ENCODE results near the gene TBC1D22A.
A peak's percentile ranks its signal among the peaks of the same experiment; 100 is the strongest.

Gene TBC1D22A

DNA sequence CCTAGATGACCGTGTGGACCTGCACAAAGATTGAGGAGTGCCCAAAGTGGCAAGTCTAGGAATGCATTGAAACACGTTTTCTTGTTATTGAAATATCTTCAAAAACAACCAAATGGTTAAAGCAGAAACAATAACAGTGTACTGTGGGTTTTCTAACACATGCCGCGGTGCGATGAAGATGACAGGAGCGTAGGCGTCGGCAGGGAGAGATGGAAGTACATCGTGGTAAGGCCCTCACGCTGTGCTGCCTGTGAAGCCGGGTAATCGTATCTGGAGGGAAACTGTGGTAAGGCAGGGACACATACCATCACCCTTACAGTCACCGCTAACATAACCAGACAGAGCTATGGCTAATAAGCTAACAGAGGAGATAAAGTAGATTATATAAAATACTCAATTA is 261.4 kb downstream of the TBC1D22A start:
- H3K27me3 Mint-ChIP-seq, result no peaks in the 10 kb centered on the region
- peaks cover 32% of the 10 kb centered on the region for H3K4me1 Mint-ChIP-seq
- H3K4me3 Mint-ChIP-seq, result no peak overlapping the region
- DNase-seq (no peak), ATAC-seq (no peak)
- peaks cover 26% of the 10 kb centered on the region for H3K36me3 Mint-ChIP-seq (ENCODE audit: low read depth)
- no peaks in the 10 kb centered on the region for H3K9me3 Mint-ChIP-seq
- no peak overlapping the region for H3K27ac Mint-ChIP-seq

DNA sequence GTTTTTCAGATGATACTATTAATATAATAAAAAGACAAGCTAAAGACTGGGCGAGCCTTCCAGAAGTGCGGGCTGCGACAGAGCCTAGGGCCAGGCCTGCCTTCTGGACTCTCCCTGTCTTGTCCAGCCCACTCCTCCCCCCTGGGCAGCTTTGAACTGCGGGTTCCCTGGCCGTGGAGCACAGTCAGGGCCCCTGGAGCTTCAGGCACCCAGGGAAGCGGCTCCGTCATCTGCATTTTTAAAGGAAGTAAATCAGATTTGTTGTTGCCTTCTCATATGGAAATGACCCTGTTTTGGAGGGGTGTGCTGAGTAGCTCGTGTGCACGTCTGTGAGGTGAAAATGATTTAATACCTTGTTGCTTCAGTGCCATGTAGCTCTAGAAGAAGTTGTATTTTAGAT is 265.3 kb downstream of the TBC1D22A start:
- no peak overlapping the region for H3K4me3 Mint-ChIP-seq
- DNase-seq, result no peak
- H3K27me3 Mint-ChIP-seq, result no peaks in the 10 kb centered on the region
- ATAC-seq, result no peak
- peaks cover 10% of the 10 kb centered on the region for H3K36me3 Mint-ChIP-seq (ENCODE audit: low read depth)
- H3K4me1 Mint-ChIP-seq, result peaks cover 6% of the 10 kb centered on the region
- no peak overlapping the region for H3K27ac Mint-ChIP-seq
- no peaks in the 10 kb centered on the region for H3K9me3 Mint-ChIP-seq

DNA sequence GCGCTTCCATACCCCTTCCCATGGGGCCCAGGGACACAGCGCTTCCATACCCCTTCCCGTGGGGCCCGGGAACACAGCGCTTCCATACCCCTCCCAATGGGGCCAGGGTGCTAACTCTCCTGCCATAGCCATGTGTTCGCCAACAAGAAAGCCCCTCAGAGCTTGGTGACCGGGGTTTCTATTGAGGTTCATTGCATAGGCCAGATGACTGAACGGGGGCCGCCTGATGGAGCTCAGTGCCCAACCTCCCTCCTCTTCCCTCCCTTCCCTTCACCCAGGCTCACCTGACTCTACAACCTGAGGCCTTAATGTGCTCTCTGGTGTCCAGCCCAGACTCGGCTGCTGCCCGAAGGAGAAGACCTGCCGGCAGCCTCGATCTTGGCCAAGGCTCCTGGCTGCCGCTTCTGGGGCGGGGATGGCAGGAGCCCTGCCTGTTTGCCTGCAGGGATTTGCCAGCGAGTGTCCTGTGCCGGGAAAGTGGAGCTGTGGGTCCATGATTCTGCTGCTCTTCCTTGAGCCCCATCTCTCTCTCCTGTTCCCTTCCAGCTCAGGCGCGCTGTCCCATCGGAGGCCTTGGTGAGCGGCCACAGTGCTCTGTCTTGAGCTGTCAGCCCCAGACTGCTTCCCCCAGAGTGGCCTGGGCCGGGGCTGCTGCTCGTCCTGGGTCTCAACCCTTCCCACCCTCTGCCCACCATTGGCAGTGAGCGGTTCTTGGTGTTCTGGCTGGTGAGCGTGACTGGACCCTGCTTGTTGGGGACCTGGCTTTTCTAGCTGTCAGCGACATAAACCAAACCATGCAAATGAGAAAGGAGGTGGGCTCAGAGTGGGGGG is 267.0 kb downstream of the TBC1D22A start:
- no peak overlapping the region for H3K27ac Mint-ChIP-seq
- ATAC-seq, result no peak
- H3K36me3 Mint-ChIP-seq (ENCODE audit: low read depth), result no peaks in the 10 kb centered on the region

DNA sequence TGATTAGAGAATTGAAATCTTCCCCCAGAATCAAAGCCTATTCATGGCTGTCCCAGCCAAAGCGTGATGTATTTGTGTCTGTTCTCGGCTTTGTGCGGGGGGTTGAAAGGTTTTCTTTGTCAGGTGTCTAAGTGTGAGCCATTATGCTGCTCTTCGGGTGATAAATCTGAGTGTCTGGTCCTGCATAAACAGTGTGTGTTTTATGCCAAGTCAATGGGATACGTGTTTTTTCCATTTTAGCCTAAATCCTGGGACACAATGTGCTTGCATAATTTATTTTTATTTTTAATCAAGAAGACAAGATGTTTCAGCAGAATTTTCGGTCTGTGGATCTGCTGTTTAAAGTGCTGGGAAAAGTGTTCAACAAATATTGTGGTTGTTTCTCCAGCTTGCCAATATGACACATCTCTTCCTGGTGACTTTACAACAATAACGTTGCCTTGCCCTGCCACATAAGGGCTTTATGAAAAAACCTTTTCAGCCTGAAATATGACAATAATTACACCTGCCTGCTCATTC is 267.8 kb downstream of the TBC1D22A start:
- DNase-seq (no peak), ATAC-seq (no peak)
- Mint-ChIP-seq H3K36me3 (ENCODE audit: low read depth) (no peaks in the 10 kb centered on the region), H3K9me3 (no peaks in the 10 kb centered on the region), H3K4me3 (no peak overlapping the region), H3K27me3 (no peaks in the 10 kb centered on the region), H3K4me1 (peaks cover 3% of the 10 kb centered on the region), H3K27ac (no peak overlapping the region)

More for the DNA sequence above, 267.0 kb downstream of the TBC1D22A start:
- no peaks in the 10 kb centered on the region for H3K9me3 Mint-ChIP-seq
- H3K4me1 Mint-ChIP-seq, result peaks cover 3% of the 10 kb centered on the region
- H3K4me3 Mint-ChIP-seq, result no peak overlapping the region
- H3K27me3 Mint-ChIP-seq, result no peaks in the 10 kb centered on the region
- no peak for DNase-seq

DNA sequence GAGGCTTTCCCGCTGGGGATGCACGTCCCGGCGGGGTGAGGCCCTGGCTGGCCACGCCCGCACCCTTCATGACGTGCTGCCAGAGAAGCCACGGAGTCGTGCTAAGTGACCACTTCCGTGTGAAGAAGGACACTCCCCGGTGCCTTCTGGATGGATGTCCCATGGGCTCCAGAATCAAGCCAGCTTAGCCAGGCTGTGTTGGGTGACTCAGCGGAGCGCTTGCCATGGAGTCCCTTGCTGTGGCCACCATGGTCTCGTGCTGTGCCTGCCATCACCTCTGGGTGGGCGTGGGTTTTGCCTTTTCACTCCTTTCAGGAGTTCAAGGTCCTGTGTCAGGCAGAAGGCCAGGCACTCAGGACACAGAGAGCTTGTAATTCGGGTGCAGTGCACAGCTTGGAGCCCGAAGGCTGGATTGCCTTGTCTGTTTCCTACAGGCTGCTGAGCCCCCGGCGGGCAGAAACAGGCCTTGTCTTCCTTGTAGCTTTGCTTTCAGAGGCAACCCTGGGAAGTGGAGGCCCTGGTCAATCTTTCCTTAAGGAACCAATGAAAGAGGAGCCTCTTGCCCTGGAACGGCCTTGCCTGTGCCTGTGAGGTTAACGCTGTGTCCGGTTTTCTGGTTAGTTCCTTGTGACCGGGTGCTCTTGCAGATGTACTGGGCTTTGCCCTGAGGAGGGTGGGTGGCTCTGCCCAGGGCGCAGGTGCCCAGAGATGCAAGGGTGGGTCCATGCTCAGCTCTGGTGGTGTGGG is 268.6 kb downstream of the TBC1D22A start:
- no peaks in the 10 kb centered on the region for H3K27me3 Mint-ChIP-seq
- H3K4me1 Mint-ChIP-seq, result peaks cover 2% of the 10 kb centered on the region
- H3K9me3 Mint-ChIP-seq, result no peaks in the 10 kb centered on the region
- H3K27ac Mint-ChIP-seq, result no peak overlapping the region
- H3K36me3 Mint-ChIP-seq (ENCODE audit: low read depth), result no peaks in the 10 kb centered on the region
- no peak for DNase-seq
- ATAC-seq, result peak; percentile 10
- no peak overlapping the region for H3K4me3 Mint-ChIP-seq

DNA sequence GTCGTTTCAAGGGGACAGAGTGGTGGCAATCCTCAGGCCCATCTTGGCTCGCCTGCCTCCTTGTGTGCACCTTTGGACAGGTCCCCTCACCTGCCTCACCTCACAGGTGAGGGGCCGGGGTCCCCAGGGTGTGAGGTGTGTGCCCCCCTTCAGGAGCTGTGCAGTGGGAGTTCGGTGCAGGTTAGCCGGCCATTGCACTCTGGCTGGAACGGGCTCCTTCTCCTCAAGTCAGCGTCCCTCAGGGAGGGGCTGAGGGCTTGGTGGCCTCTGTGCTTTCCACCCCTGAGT is 269.1 kb downstream of the TBC1D22A start:
- no peaks in the 10 kb centered on the region for H3K36me3 Mint-ChIP-seq (ENCODE audit: low read depth)
- H3K4me1 Mint-ChIP-seq, result peaks cover under 1% of the 10 kb centered on the region
- H3K27ac Mint-ChIP-seq, result no peak overlapping the region
- H3K4me3 Mint-ChIP-seq, result no peak overlapping the region
- no peak for DNase-seq
- no peaks in the 10 kb centered on the region for H3K27me3 Mint-ChIP-seq
- ATAC-seq, result no peak
- H3K9me3 Mint-ChIP-seq, result no peaks in the 10 kb centered on the region

DNA sequence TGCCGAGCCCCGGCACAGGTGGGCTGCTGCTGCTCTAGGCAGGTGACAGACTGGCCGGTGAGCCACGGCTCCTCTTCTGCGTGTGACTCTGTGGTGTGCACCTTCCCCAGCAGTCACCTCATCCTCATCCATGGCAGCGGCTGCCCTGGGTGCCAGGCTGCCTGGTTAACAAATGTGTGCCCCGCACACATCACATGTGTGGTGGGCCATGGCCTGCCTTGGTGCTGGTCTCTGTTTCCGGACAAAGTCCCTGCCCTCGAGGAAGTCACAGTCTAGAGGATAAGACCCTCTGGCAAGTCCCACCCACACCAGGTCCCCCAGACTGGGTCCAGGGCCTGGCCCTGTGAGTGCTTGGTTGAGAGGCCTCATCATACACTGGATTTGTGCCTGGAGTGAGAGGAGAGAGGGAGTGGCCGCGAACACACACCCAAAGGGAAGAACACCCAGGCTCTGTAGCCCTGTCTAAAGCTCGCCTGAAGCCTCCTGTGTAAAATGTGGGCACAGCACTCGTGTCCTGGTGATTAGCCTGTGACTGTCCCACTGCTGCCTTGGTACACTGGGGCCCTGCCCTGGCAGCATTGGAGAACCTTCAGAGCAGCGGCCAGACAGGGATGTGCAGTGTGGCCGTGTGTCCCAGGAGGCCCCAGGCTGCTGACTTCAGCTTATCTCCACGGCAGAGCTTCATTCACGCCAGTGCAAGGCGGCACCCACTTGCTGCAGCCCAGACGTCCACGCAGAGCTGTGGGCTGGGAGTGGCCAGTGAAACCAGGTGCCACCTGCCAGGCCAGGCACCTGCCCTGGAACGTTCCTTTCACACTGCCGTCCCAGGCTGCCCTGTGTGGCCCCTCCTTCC is 269.9 kb downstream of the TBC1D22A start:
- no peak overlapping the region for H3K4me3 Mint-ChIP-seq
- no peak for ATAC-seq
- H3K9me3 Mint-ChIP-seq, result no peaks in the 10 kb centered on the region
- no peak for DNase-seq
- H3K27ac Mint-ChIP-seq, result no peak overlapping the region
- no peaks in the 10 kb centered on the region for H3K36me3 Mint-ChIP-seq (ENCODE audit: low read depth)
- no peaks in the 10 kb centered on the region for H3K4me1 Mint-ChIP-seq
- H3K27me3 Mint-ChIP-seq, result no peaks in the 10 kb centered on the region

DNA sequence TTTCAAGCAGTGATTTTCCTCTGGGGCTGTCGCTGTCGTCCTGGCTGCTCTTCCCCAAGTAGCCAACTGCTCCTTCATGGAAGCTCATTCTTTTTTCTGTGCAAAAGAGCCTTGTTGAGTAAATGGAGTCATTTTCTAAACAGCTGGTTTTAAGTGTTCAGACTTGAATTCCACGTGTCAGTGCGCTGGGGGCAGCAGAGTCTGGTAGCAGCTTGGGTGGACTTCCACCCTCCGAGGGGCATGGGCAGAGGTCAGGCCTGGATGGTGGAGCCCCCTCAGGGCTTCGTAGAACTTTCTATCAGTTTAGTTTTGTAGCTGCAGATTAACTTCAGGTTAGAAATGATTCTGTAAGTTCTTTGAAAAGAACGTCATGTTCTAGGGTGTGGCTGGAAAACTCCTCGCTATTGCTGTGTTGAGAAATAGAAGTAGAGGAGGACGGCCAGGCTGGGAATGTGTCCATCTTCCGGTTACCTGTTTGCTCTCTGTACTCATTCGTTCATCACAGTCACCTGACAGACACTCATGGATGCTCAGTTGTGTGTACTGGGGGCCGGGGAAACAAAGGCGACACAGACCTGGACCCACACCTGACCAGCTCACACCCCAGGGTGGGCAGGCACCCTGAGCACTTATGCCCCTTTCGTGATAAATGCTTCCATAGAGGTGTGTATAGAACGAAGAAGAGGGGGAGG is 270.7 kb downstream of the TBC1D22A start:
- H3K27me3 Mint-ChIP-seq, result no peaks in the 10 kb centered on the region
- no peaks in the 10 kb centered on the region for H3K4me1 Mint-ChIP-seq
- no peak overlapping the region for H3K4me3 Mint-ChIP-seq
- DNase-seq (no peak), ATAC-seq (no peak)
- H3K27ac Mint-ChIP-seq, result no peak overlapping the region
- H3K36me3 Mint-ChIP-seq (ENCODE audit: low read depth), result no peaks in the 10 kb centered on the region
- H3K9me3 Mint-ChIP-seq, result no peaks in the 10 kb centered on the region

DNA sequence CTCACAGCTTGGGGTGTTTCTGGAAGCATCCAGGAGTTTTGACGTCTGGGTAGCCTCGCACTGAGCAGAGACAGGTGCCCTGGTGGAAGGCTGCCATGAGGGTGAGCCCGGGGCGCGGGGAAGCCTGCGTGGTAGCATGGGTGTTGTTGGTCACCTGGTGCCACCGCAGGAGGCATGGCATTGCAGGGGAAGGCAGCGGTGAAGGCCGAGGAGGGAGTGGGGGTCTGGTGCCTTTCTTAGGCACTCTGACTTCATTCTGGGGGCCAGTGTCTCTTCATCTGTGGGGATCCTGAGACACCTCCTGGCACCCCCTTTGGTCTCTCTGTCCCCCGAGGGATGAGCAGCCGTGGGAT is 271.2 kb downstream of the TBC1D22A start:
- no peaks in the 10 kb centered on the region for H3K9me3 Mint-ChIP-seq
- H3K27ac Mint-ChIP-seq, result no peak overlapping the region
- no peaks in the 10 kb centered on the region for H3K27me3 Mint-ChIP-seq
- DNase-seq (no peak), ATAC-seq (no peak)
- no peaks in the 10 kb centered on the region for H3K36me3 Mint-ChIP-seq (ENCODE audit: low read depth)
- H3K4me3 Mint-ChIP-seq, result no peak overlapping the region
- no peaks in the 10 kb centered on the region for H3K4me1 Mint-ChIP-seq

DNA sequence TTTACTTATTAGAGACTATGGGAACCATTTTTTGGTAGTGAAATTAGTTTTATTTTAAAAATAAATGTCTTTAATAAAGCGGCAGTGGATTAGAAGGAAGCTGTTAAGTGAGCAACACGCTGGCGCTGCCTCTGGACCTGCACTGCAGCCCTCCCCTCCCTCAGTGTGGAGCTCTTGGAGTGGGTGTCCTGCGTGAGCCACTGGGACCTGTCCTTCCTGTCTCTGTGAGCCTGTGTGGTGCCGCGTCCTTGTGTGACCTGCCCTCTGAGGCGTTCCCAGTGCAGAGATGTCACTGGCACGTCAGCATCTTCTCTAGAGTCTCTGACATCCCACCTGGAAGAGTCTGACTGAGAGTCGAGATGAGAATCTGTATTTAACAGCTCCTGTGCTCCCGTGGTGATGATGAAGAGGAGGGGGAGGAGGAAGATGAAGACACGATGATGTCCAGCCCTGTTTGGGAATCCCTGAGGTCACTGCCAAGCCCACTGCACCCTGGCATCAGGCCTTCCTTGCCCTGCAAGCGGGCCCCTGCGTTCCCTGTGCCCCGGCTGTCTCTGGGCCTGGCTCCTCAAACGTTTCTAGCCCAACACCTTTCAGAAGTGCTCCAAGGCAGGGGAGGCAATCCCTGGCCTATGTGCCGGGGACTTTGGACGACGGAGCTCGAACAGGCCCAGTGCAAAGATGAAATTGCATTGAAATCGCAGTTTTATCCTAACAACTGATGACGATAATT is 271.8 kb downstream of the TBC1D22A start:
- Mint-ChIP-seq H3K36me3 (ENCODE audit: low read depth) (peaks cover 3% of the 10 kb centered on the region), H3K4me3 (no peak overlapping the region), H3K9me3 (no peaks in the 10 kb centered on the region), H3K4me1 (no peaks in the 10 kb centered on the region), H3K27ac (no peak overlapping the region), H3K27me3 (no peaks in the 10 kb centered on the region)
- no peak for ATAC-seq
- no peak for DNase-seq

DNA sequence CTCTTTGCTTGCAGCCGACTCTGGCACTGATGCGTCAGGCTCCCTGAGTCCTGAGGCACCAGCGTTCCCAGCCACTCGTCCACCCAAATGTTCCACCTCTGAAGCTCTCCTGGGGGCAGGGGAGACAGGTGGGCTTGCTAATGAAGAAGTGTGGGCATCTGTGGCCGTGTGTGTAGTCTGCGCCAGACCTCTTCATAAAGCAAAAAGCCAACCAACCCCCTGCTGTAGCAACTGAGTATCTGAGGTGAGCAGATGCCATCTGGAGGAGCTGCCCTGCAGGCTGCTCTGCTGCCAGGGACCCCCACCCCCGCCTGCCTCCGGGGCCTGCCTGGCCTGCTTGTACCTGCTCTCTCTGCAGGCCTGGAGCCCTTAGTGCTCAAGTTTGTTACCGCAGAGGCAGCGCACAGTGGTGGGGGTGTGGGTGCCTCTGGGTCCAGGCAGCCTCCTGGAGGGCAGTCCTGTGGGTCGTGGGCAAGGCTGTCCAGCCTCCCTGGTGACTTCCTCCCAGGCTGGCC is 272.5 kb downstream of the TBC1D22A start:
- DNase-seq, result no peak
- ATAC-seq, result no peak
- H3K4me3 Mint-ChIP-seq, result no peak overlapping the region
- no peaks in the 10 kb centered on the region for H3K4me1 Mint-ChIP-seq
- H3K36me3 Mint-ChIP-seq (ENCODE audit: low read depth), result peaks cover 3% of the 10 kb centered on the region
- H3K27me3 Mint-ChIP-seq, result no peaks in the 10 kb centered on the region
- no peaks in the 10 kb centered on the region for H3K9me3 Mint-ChIP-seq
- no peak overlapping the region for H3K27ac Mint-ChIP-seq

DNA sequence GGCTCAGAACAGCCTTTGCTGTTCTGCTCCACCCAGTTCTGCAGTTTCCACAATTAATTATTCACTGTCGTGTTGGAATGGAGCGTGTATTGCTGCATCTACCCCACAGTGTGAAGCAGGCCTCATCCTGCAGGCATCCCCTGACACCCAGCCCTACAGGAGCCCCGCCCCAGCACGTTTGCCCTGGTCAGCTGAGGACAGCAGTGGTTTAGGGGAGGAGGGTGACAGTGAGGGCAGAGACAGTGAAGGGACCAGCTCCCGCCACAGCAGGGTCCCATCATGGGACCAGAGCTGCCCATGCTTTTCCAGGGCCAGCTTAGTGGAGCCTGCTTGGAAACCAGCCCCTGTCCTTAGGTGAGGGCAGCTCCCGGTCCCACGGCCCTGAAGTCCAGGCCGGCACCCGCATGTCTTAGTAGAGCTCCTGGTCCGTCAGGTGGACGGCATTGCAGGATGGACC is 273.0 kb downstream of the TBC1D22A start:
- Mint-ChIP-seq H3K4me3 (no peak overlapping the region), H3K9me3 (no peaks in the 10 kb centered on the region), H3K36me3 (ENCODE audit: low read depth) (peaks cover 3% of the 10 kb centered on the region), H3K4me1 (no peaks in the 10 kb centered on the region), H3K27ac (no peak overlapping the region), H3K27me3 (no peaks in the 10 kb centered on the region)
- DNase-seq (no peak), ATAC-seq (no peak)

DNA sequence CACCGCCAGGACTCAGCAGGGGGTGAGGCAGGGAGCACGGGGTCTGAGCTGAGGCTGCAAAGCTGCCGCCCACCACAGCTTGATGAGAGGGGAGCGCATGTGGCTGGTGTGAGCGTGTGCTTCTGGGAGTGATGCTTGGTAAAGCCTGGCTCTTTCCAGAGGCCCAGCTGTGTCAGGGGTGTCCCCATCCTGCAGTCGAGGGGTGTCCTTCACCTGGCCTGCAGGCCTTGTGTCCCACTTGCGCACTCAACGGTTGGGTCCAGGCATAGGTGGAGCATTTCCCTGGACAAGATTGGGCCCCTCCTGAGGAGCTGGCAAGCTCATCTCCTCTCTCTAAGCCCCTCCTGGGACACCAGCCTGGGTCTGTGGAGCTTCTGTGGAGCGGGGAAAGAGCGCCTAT is 273.9 kb downstream of the TBC1D22A start:
- no peaks in the 10 kb centered on the region for H3K27me3 Mint-ChIP-seq
- DNase-seq, result no peak
- no peak overlapping the region for H3K27ac Mint-ChIP-seq
- no peaks in the 10 kb centered on the region for H3K9me3 Mint-ChIP-seq
- no peaks in the 10 kb centered on the region for H3K4me1 Mint-ChIP-seq
- H3K4me3 Mint-ChIP-seq, result no peak overlapping the region
- ATAC-seq, result no peak
- peaks cover 3% of the 10 kb centered on the region for H3K36me3 Mint-ChIP-seq (ENCODE audit: low read depth)
